ENCODE data around the gene OVCA2. TPM values are rescaled to one million over a fixed set of nuclear protein-coding genes. Genes with fewer than 3 reads are reported as not detected.

OVCA2 gene
- total and polyA plus RNA-seq, 2 experiments from 2014 or later: 66.1 to 92.0 TPM

- H4K20me1 ChIP-seq (ENCODE audit: insufficient read depth): no peaks in the 10 kb centered on the region
- peaks cover 68% of the 10 kb centered on the region for H3K4me1 ChIP-seq (ENCODE audit: insufficient read depth)
- H3K79me2 ChIP-seq (ENCODE audit: insufficient read depth): peaks cover 29% of the 10 kb centered on the region
- peak overlapping the region; percentile 72 for H3K9ac ChIP-seq
- H3K36me3 ChIP-seq (ENCODE audit: low read depth): no peaks in the 10 kb centered on the region; the same call in 1 of the 2 replicates
- TF ChIP-seq EZH2phosphoT487 (IDR thresholded peaks at IDR 0.05; ENCODE audit: insufficient read depth, low read depth) (no peak), EZH2 (IDR thresholded peaks at IDR 0.05; ENCODE audit: insufficient read depth, poor library complexity, severe bottlenecking) (no peak)
- H3K9me2 ChIP-seq (ENCODE audit: insufficient read depth): no peaks in the 10 kb centered on the region
- H3K4me2 ChIP-seq (ENCODE audit: unreplicated experiment): peak overlapping the region; percentile 61
- WGBS, 2 experiments (ENCODE audit: low coverage in 1 of 2, low lambda C conversion rate in 2 of 2, missing lambda C conversion rate in 2 of 2): 47 to 50% methylated on average over 16 of the region's 16 CpGs
- H3K27ac ChIP-seq: peak overlapping the region; percentile 96
- no peak overlapping the region for H3K4me3 ChIP-seq
- peak; percentile 66 for DNase-seq
- in situ Hi-C loops (cut with MboI): loop anchor here (10.0 kb wide), 1 partner anchor 181 kb away; no protein-coding TSS in a partner anchor
- H3K27me3 ChIP-seq (replicated peaks; ENCODE audit: insufficient read depth): no peaks in the 10 kb centered on the region
- H2AFZ ChIP-seq: no peak overlapping the region
- H3K9me3 ChIP-seq (ENCODE audit: low read depth): no peaks in the 10 kb centered on the region
- H3F3A ChIP-seq (ENCODE audit: insufficient read depth): peaks cover 60% of the 10 kb centered on the region
Observed at GRCh38 chr17:2063261-2064146, 21.7 kb downstream of the OVCA2 start.

GRCh38 chr17:2064147-2064489 is 22.3 kb downstream of the OVCA2 start:
- peaks cover 23% of the 10 kb centered on the region for H3K79me2 ChIP-seq (ENCODE audit: insufficient read depth)
- H3K36me3 ChIP-seq (ENCODE audit: low read depth): no peaks in the 10 kb centered on the region; the same call in 1 of the 2 replicates
- DNase-seq: peak; percentile 45
- H3K4me3 ChIP-seq: no peak overlapping the region
- H3K4me2 ChIP-seq (ENCODE audit: unreplicated experiment): no peak overlapping the region
- H3K4me1 ChIP-seq (ENCODE audit: insufficient read depth): peaks cover 74% of the 10 kb centered on the region
- H3K9me2 ChIP-seq (ENCODE audit: insufficient read depth): no peaks in the 10 kb centered on the region
- no peak overlapping the region for H2AFZ ChIP-seq
- H3K27ac ChIP-seq: peak overlapping the region; percentile 96
- H3K9me3 ChIP-seq (ENCODE audit: low read depth): no peaks in the 10 kb centered on the region
- WGBS, 2 experiments (ENCODE audit: low coverage in 1 of 2, low lambda C conversion rate in 2 of 2, missing lambda C conversion rate in 2 of 2): 58 to 60% methylated on average over 5 of the region's 5 CpGs
- H4K20me1 ChIP-seq (ENCODE audit: insufficient read depth): no peaks in the 10 kb centered on the region
- TF ChIP-seq EZH2 (IDR thresholded peaks at IDR 0.05; ENCODE audit: insufficient read depth, poor library complexity, severe bottlenecking): no peak
- no peak for TF ChIP-seq EZH2phosphoT487 (IDR thresholded peaks at IDR 0.05; ENCODE audit: insufficient read depth, low read depth)
- H3K9ac ChIP-seq: peak overlapping the region; percentile 72
- in situ Hi-C loops (cut with MboI): loop anchor here (10.0 kb wide), 1 partner anchor 181 kb away; no protein-coding TSS in a partner anchor
- H3F3A ChIP-seq (ENCODE audit: insufficient read depth): peaks cover 66% of the 10 kb centered on the region
- no peaks in the 10 kb centered on the region for H3K27me3 ChIP-seq (replicated peaks; ENCODE audit: insufficient read depth)

- Histone ChIP-seq H3K27me3 (replicated peaks; ENCODE audit: insufficient read depth) (no peaks in the 10 kb centered on the region), H3K79me2 (ENCODE audit: insufficient read depth) (peaks cover 19% of the 10 kb centered on the region), H2AFZ (no peak overlapping the region), H3K4me3 (no peak overlapping the region), H3K27ac (peak overlapping the region; percentile 96), H3K4me1 (ENCODE audit: insufficient read depth) (peaks cover 76% of the 10 kb centered on the region), H3F3A (ENCODE audit: insufficient read depth) (peaks cover 70% of the 10 kb centered on the region), H3K9ac (peak overlapping the region; percentile 72), H3K9me3 (ENCODE audit: low read depth) (no peaks in the 10 kb centered on the region), H3K9me2 (ENCODE audit: insufficient read depth) (no peaks in the 10 kb centered on the region), H3K4me2 (ENCODE audit: unreplicated experiment) (no peak overlapping the region), H4K20me1 (ENCODE audit: insufficient read depth) (no peaks in the 10 kb centered on the region), H3K36me3 (ENCODE audit: low read depth) (no peaks in the 10 kb centered on the region; the same call in 1 of the 2 replicates)
- DNase-seq: no peak
- TF ChIP-seq EZH2phosphoT487 (IDR thresholded peaks at IDR 0.05; ENCODE audit: insufficient read depth, low read depth) (no peak), EZH2 (IDR thresholded peaks at IDR 0.05; ENCODE audit: insufficient read depth, poor library complexity, severe bottlenecking) (no peak)
- in situ Hi-C loops (cut with MboI): loop anchor here (10.0 kb wide), 1 partner anchor 180 kb away; no protein-coding TSS in a partner anchor
- 76 to 80% methylated on average over 6 of the region's 6 CpGs for WGBS, 2 experiments (ENCODE audit: low coverage in 1 of 2, low lambda C conversion rate in 2 of 2, missing lambda C conversion rate in 2 of 2)
Observed at GRCh38 chr17:2064520-2064971, 22.7 kb downstream of the OVCA2 start.

- no peaks in the 10 kb centered on the region for H4K20me1 ChIP-seq (ENCODE audit: insufficient read depth)
- H3K4me2 ChIP-seq (ENCODE audit: unreplicated experiment): no peak overlapping the region
- 83 to 88% methylated on average over 23 to 24 of the region's 24 CpGs for WGBS, 2 experiments (ENCODE audit: low coverage in 1 of 2, low lambda C conversion rate in 2 of 2, missing lambda C conversion rate in 2 of 2)
- H3K4me3 ChIP-seq: no peak overlapping the region
- H3K36me3 ChIP-seq (ENCODE audit: low read depth): no peaks in the 10 kb centered on the region
- H3K9me3 ChIP-seq (ENCODE audit: low read depth): no peaks in the 10 kb centered on the region
- peaks cover 12% of the 10 kb centered on the region for H3K79me2 ChIP-seq (ENCODE audit: insufficient read depth)
- H3K9me2 ChIP-seq (ENCODE audit: insufficient read depth): no peaks in the 10 kb centered on the region
- peak; percentile 85 for DNase-seq
- TF ChIP-seq EZH2phosphoT487 (IDR thresholded peaks at IDR 0.05; ENCODE audit: insufficient read depth, low read depth) (no peak), EZH2 (IDR thresholded peaks at IDR 0.05; ENCODE audit: insufficient read depth, poor library complexity, severe bottlenecking) (no peak)
- peaks cover 71% of the 10 kb centered on the region for H3F3A ChIP-seq (ENCODE audit: insufficient read depth)
- peak overlapping the region; percentile 96 for H3K27ac ChIP-seq
- H2AFZ ChIP-seq: no peak overlapping the region
- H3K9ac ChIP-seq: peak overlapping the region; percentile 73
- H3K4me1 ChIP-seq (ENCODE audit: insufficient read depth): peaks cover 76% of the 10 kb centered on the region
- in situ Hi-C loops (cut with MboI): loop anchor here (10.0 kb wide), 1 partner anchor 180 kb away; no protein-coding TSS in a partner anchor
- no peaks in the 10 kb centered on the region for H3K27me3 ChIP-seq (replicated peaks; ENCODE audit: insufficient read depth)
Observed at GRCh38 chr17:2064980-2065785, 23.4 kb downstream of the OVCA2 start.

Measured in GM23248 (cell line).